Sciatic nerve (tissue), 2 donors: Measurements from ENCODE around the gene ZNF385C. TPM values are rescaled to one million over a fixed set of nuclear protein-coding genes. Genes with fewer than 3 reads are reported as not detected.

Source experiments
- ATAC-seq: fragments of 200-7000 bp; cut with Tn5 transposase; one replicate; pipeline ENCODE4 v1.9.1; 2020; ENCODE audit warnings: mild to moderate bottlenecking, moderate library complexity
- DNase-seq: peaks from one replicate; pipeline ENCODE4 v3.0.0-alpha.2; 2020; ENCODE audit warnings: low spot score
- intact Hi-C: fragments of 100-400 bp; cut with DNase I; formaldehyde crosslinking; loops from one replicate; pipeline ENCODE4 v1.14.2; 2022
- total RNA-seq: library from RNA; stranded (reverse); fragmentation: NEBNext Ultra II Directional; extraction: Animal tissue kit (Norgen Biotek cat#: 25700); gene quantifications from one replicate; pipeline ENCODE4 v1.2.1, GENCODE V29; 2021
- donor health status: DM: no; HTN: no; CAD: no.
- donor health status: DM: no; HTN: no; CAD: no.

The ZNF385C gene
- total RNA-seq, 1 donor from 2014 or later: 3.0 TPM

DNA sequence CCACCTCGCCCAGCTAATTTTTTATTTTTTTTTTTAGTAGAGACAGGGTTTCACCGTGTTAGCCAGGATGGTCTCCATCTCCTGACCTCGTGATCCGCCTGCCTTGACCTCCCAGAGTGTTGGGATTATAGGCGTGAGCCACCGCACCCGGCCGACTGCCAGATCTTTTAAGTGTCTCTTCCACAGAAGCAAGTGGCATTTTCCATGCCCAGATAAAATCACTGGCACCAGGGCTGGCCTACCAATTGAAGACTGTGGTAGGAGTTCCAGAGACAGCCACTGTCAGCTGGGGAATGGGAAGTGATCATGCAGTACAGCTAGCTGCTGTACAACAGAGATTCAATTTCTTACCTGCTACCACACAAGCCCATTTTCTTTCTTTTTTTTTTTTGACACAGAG lies 113.8 kb downstream of the ZNF385C start:
- DNase-seq: peak; percentile 45
- no peak for ATAC-seq
- intact Hi-C loops: no loop called here

DNA sequence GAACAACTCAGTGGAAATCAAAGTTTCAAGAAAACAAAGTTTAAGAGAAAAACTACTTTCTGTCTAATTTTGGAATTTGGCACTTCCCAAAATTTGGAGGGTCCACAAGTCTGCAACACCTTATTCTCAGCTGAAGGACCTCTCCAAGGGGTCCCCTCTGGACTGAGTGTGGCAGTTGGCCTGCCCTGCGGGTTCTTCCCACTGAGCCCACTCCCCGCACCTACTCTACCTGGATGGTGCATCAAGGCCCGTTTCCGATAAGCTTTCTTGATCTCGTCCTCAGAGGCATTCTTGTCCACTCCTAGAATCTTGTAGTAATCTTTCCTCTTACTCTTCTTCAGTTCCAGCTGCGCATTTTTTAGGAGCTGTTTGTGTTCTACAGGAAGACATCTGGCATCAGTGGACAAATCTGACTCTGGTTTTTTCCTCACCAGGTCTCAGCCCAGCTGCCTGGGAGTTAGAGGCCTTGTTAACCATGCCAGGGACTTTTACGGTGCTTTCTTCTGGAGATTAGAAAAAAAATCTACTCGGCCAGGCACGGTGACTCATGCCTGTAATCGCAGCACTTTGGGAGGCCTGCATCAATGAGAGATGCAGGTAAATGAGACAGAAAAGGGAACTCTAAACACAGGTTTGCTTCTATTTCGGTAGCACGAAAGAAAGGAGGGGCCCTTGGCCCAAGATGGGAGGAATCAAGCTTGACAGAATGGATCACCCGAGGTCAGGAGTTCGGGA lies 116.1 kb downstream of the ZNF385C start:
- intact Hi-C loops: no loop called here
- ATAC-seq (no peak), DNase-seq (peak; percentile 34)

- no peak for ATAC-seq
- no peak for DNase-seq
- intact Hi-C loops: no loop called here
Observed at GRCh38 chr17:41977991-41978390, 120.3 kb downstream of the ZNF385C start.

GRCh38 chr17:41976142-41976768 lies 122.0 kb downstream of the ZNF385C start:
- ATAC-seq: peak; percentile 79
- no peak for DNase-seq
- intact Hi-C loops: no loop called here

Other genes with a start within 250 kb of the ZNF385C start
- 16.0 TPM for gene KLHL11, start 233.1 kb downstream of the ZNF385C start, total RNA-seq
- gene ACLY, start 179.5 kb downstream of the ZNF385C start, total RNA-seq: 139 TPM
- 2.9 TPM for gene ODAD4, start 167.9 kb downstream of the ZNF385C start, total RNA-seq
- gene CNP, start 131.7 kb downstream of the ZNF385C start, total RNA-seq: 393 TPM
- 95.0 TPM for gene DNAJC7, start 81.0 kb downstream of the ZNF385C start, total RNA-seq
- gene NKIRAS2, start 78.4 kb downstream of the ZNF385C start, total RNA-seq: 18.9 TPM
- 2.9 TPM for gene C17orf113, start 47.9 kb downstream of the ZNF385C start, total RNA-seq
- 24.8 TPM for gene DHX58, start 14.2 kb upstream of the ZNF385C start, total RNA-seq
- gene KAT2A, start 22.9 kb upstream of the ZNF385C start, total RNA-seq: 58.0 TPM
- not detected for gene HSPB9, start 24.3 kb upstream of the ZNF385C start, total RNA-seq
- 96.1 TPM for gene RAB5C, start 56.5 kb upstream of the ZNF385C start, total RNA-seq
- gene KCNH4, start 82.7 kb upstream of the ZNF385C start, total RNA-seq: 0.36 TPM
- gene HCRT, start 87.0 kb upstream of the ZNF385C start, total RNA-seq: not detected
- 22.7 TPM for gene GHDC, start 96.0 kb upstream of the ZNF385C start, total RNA-seq
- 90.8 TPM for gene STAT5B, start 177.9 kb upstream of the ZNF385C start, total RNA-seq
- 55.6 TPM for gene STAT5A, start 190.0 kb upstream of the ZNF385C start, total RNA-seq